ENCODE measurements around the gene RPS6KA1.
A peak's percentile ranks its signal among the peaks of the same experiment; 100 is the strongest.

The RPS6KA1 gene

DNA sequence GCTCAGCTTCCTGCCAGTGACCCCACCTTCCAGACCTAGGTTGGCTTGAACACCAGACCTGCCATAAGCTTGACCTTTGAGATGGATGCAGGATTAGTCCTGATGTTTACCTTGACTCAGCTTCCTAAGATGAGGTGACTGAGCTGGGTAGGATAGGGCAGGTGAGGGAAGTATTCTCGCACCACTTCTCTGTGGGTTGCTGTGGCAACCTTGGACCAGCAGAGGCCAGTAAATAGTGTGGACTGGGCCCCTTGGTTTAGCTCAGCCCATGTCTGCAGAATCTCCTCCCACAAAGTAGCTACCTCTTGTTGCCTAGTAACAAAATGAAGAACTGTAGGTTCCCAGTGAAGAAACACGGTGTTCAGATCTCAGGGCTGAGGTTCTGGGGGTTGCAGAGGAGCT is 8.4 kb downstream of the RPS6KA1 start:
- Histone ChIP-seq H3K4me3 (replicated peaks; ENCODE audit: low read depth, low read length) (no peak overlapping the region), H3K27me3 (replicated peaks; ENCODE audit: control insufficient read depth, insufficient read depth, low read length) (no peaks in the 10 kb centered on the region), H3K36me3 (ENCODE audit: control insufficient read depth, insufficient read depth, low read length) (no peaks in the 10 kb centered on the region)
- TF ChIP-seq, protein P1, sequence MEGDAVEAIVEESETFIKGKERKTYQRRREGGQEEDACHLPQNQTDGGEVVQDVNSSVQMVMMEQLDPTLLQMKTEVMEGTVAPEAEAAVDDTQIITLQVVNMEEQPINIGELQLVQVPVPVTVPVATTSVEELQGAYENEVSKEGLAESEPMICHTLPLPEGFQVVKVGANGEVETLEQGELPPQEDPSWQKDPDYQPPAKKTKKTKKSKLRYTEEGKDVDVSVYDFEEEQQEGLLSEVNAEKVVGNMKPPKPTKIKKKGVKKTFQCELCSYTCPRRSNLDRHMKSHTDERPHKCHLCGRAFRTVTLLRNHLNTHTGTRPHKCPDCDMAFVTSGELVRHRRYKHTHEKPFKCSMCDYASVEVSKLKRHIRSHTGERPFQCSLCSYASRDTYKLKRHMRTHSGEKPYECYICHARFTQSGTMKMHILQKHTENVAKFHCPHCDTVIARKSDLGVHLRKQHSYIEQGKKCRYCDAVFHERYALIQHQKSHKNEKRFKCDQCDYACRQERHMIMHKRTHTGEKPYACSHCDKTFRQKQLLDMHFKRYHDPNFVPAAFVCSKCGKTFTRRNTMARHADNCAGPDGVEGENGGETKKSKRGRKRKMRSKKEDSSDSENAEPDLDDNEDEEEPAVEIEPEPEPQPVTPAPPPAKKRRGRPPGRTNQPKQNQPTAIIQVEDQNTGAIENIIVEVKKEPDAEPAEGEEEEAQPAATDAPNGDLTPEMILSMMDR (IDR thresholded peaks at IDR 0.05; ENCODE audit: insufficient read depth, low read length, poor library complexity, severe bottlenecking), result peak; percentile 41
- DNase-seq (ENCODE audit: extremely low read depth, insufficient read length), result no peak

DNA sequence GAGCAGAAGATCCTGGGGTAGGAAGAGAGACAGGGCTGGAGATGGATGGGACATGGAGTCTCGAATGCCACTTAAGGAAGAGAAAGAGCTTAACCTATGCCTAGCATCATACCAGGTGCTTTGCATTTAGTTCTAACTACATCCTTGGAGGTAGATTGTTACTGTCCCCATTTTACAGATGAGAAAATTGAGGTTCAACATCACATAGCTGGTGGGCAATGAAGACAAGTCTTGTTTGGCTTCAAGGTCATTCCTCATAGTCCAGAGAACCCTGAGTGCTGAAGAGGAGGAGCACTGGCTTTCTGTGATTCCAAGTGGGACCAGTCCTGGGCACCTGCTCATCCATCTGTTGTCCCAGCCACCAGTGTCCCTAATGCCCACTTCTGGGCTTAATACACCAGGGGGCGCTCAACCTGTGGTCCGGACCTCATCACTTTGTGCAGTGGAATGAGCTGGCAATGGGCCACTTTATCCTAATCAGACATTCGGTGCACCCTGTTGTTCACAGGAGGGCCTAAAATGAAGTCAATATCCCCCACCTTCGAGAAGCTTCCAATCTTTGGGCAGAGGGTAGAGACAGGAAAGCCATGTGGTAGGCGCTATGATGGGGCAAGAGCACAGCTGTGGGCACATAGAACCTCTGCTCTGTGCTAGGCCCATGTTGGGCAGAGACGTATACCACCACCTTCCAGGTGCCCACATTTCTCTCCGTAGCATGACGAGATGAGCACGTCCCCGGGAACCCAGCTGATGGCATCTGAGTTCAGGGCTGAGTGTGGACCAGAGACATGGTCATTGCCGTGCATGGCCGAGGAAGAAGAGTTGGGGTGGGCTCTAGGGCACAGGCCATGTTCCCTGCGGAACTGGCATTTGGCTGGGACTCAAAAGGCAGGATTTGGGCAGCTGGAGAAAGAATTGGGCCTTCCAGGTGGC is 9.2 kb downstream of the RPS6KA1 start:
- Histone ChIP-seq H3K4me3 (replicated peaks; ENCODE audit: low read depth, low read length) (no peak overlapping the region), H3K36me3 (ENCODE audit: control insufficient read depth, insufficient read depth, low read length) (no peaks in the 10 kb centered on the region), H3K27me3 (replicated peaks; ENCODE audit: control insufficient read depth, insufficient read depth, low read length) (no peaks in the 10 kb centered on the region)
- TF ChIP-seq, protein P1 (IDR thresholded peaks at IDR 0.05; ENCODE audit: insufficient read depth, low read length, poor library complexity, severe bottlenecking), result peak; percentile 82
- no peak for DNase-seq (ENCODE audit: extremely low read depth, insufficient read length)

DNA sequence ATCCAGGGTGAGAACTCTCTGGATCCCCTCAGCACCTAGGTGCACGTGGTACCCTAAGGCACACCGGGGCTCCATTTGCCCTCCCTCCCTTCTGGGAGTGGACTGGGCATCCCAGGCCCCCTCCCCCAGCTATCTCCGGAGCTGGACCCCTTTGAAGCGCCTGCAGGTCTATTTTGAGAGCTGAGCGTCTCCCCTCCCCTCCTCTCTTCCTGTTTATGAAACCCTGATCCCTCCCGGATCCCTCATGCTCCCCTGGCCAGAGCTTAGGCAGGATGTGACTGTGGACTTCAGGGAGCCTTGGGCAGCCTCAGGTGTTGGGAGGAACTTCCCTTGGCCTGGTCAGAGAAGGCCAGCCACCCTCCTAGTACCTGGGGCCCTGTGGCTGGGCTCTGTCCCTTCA is 10.2 kb downstream of the RPS6KA1 start:
- DNase-seq (ENCODE audit: extremely low read depth, insufficient read length), result no peak
- TF ChIP-seq, protein P1 (IDR thresholded peaks at IDR 0.05; ENCODE audit: insufficient read depth, low read length, poor library complexity, severe bottlenecking), result no peak

DNA sequence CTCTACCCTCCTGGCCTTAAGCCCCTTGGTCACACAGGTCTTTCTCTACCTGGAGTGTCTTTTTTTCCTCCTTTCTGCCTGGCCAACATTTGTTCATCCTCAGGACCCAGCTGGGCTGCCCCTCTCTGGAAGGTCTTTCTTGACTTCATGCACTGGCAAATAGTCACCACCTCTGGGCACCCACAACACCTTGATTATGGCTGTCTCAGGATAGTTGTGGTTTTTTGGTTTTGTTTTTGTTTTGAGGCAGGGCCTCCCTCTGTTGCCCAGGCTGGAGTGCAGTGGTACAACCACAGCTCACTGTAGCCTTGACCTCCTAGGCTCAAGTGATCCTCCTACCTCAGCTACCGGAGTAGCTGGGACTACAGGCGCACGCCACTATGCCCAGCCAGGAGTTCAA is 10.8 kb downstream of the RPS6KA1 start:
- TF ChIP-seq, protein P1 (IDR thresholded peaks at IDR 0.05; ENCODE audit: insufficient read depth, low read length, poor library complexity, severe bottlenecking), result no peak
- no peaks in the 10 kb centered on the region for H3K27me3 ChIP-seq (replicated peaks; ENCODE audit: control insufficient read depth, insufficient read depth, low read length)
- H3K4me3 ChIP-seq (replicated peaks; ENCODE audit: low read depth, low read length), result no peak overlapping the region
- no peaks in the 10 kb centered on the region for H3K36me3 ChIP-seq (ENCODE audit: control insufficient read depth, insufficient read depth, low read length)
- no peak for DNase-seq (ENCODE audit: extremely low read depth, insufficient read length)

More for the DNA sequence above, 10.2 kb downstream of the RPS6KA1 start:
- no peaks in the 10 kb centered on the region for H3K27me3 ChIP-seq (replicated peaks; ENCODE audit: control insufficient read depth, insufficient read depth, low read length)
- no peaks in the 10 kb centered on the region for H3K36me3 ChIP-seq (ENCODE audit: control insufficient read depth, insufficient read depth, low read length)
- H3K4me3 ChIP-seq (replicated peaks; ENCODE audit: low read depth, low read length), result no peak overlapping the region

DNA sequence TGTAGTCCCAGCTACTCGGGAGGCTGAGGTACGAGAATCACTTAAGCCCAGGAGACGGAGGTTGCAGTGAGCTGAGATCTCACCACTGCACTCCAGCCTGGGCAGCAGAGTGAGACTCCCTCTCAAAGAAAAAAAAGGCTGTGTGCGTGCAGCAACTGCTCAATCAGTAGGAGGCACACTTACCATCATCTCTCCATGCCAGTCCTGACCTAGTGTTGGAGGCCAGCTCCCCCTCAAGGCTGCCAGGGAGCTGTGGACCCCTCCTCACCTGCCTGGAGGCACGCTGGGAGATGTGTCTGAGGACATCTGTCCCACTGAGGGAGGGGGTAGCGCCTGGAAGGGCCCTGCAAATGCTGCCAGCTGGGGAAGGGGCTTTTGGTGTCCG is 11.9 kb downstream of the RPS6KA1 start:
- DNase-seq (ENCODE audit: extremely low read depth, insufficient read length), result no peak
- Histone ChIP-seq H3K27me3 (replicated peaks; ENCODE audit: control insufficient read depth, insufficient read depth, low read length) (no peaks in the 10 kb centered on the region), H3K4me3 (replicated peaks; ENCODE audit: low read depth, low read length) (0 out of 2 replicates have a peak overlapping the region, but pooled peaks have one; percentile 20), H3K36me3 (ENCODE audit: control insufficient read depth, insufficient read depth, low read length) (no peaks in the 10 kb centered on the region)
- TF ChIP-seq, protein P1 (IDR thresholded peaks at IDR 0.05; ENCODE audit: insufficient read depth, low read length, poor library complexity, severe bottlenecking), result no peak
